Stimulated activated CD8-positive, alpha-beta memory T cell treated with anti-CD3 and anti-CD28 coated beads, Interleukin-4, amount 100 ng/mL, for 4 hours (primary cell): ENCODE results near the gene GPR179.

Experiments
- DNase-seq, 2 donors: peaks; one replicate each; pipeline ENCODE4 v3.0.0-alpha.2; 2020; ENCODE audit warnings: low read depth in 2 of 2, low spot score in 1 of 2

The GPR179 gene

GRCh38 chr17:38343608-38344419 is at the start of gene GPR179:
Gene GPR179 (minus strand): TSS chr17:38343956. CDS start chr17:38343789, 167 bp downstream.
- DNase-seq, result no peak

GRCh38 chr17:38379448-38379847 is 35.7 kb upstream of the GPR179 start:
- no peak for DNase-seq

DNA sequence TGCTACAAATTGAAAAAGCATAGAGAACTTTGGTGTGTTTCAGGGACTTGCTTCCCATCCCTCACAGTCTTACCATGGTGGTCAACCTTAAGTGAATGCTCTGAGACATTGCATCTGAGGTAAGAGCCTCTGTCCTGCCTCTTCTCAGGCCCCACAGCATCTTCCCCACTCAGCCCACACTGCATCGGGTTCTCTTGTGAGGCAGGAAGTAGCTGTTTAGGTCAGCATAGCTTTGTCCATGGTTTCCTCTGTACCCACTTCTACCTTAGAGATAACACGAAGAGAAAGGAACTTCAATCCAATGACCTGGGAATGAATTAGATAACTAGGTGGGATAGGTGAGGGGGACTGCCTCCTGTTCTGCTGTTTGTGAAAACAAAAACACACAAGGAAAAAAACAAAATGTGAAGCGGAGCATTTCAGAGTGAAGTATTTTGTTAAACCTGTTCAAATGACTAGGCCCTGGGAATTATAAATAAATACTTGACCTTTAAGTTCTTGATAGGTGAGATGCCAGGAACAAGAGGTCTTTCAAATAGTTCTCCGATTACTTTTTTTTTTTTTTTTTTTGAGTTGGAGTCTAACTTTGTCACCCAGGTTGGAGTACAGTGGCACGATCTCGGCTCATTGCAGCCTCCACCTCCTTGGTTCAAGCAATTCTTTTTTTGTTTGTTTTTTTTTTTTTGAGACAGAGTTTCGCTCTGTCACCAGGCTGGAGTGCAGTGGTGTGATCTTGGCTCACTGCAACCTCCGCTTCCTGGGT is 25.5 kb upstream of the GPR179 start:
- DNase-seq, result no peak

- DNase-seq, result no peak
These were observed 21.0 kb upstream of the GPR179 start for GRCh38 chr17:38364741-38365140.

DNA sequence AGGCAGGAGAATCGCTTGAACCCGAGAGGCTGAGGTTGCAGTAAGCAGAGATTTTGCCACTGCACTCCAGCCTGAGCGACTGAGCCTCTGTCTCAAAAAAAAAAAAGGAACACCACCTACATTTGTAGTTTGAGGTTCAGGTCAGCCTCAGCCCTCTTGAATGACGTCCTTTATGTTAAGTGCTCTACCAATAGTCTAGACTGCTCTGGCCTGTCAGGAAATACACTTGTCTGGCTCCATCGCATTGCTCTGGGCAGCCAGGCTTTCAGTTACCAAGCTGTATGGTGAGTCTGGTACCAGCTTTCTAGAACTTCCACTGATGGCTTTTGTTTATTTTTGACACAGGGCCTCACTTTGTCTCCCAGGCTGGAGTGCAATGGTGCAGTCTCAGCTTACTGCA is 19.3 kb upstream of the GPR179 start:
- DNase-seq, result no peak

GRCh38 chr17:38361694-38362465 is 18.1 kb upstream of the GPR179 start:
- DNase-seq, result no peak

- no peak for DNase-seq
These were observed 15.1 kb upstream of the GPR179 start for GRCh38 chr17:38358586-38359513.

DNA sequence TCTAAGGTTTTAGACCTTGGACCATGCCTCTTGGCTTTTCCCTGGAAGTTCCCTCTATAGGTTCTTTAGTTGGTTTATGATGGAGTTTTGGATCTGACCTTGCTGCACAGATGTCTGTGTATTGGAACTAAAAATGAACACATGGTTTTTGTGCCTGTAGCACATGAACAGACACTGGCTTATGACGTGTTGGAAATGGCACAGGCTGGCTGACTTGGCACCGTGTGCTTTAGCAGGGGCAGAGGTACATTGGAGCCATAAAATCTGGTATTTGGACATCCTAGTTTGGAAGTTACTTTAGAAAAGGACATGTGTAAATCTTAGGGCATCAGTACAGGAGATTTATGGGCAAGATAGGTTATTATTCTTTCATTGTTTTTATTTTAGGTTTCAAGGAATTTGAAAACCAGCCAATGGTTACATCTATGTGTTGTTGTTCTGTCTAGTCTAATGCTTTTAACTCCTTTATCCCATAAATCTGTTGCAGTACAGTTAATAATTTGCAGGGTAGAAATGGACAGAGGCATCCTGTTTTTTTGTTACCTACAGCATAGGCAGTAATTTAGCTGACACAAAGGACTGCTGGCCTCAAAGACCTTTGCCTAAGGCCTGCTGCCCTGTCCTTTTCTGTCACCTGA is 13.8 kb upstream of the GPR179 start:
- DNase-seq, result no peak

DNA sequence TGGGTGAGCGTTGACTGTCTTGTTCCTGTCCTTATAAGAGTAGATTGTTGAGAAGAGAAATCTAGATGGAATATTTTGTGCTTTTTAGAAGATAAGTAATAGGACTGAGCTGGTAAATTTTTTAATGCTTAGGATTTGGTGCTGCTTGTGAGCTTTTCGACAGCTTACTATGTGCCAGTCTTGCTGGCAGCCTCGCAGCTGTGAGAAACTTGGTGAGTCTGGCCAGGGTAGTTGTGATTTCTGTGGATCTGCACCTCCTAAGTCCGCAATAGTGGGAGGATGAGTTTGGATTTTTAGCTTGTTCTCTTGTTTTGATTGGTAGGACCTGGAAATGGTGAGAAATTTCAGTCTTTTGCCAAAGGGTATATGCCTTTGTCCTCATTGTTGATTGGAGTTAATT is 11.5 kb upstream of the GPR179 start:
- DNase-seq, result no peak

- no peak for DNase-seq
These were observed 10.7 kb upstream of the GPR179 start for GRCh38 chr17:38354466-38354865.

DNA sequence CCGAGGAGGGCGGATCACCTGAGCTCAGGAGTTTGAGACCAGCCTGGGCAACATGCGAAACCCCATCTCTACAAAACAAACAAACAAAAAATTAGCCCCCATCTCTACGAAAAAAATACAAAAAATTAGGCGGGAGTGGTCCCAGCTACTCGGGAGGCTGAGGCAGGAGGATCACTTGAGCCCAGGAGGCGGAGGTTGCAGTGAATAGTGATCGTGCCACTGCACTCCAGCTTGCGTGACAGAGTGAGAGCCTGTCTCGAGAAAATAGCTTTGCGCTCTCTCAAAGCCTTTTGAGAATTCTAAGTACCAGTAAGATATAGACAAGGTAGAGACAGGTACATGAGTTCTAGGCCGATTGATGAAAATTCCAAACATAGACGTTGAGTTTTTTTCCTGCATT is 9.9 kb upstream of the GPR179 start:
- no peak for DNase-seq

- no peak for DNase-seq
These were observed 9.4 kb upstream of the GPR179 start for GRCh38 chr17:38353086-38353604.

GRCh38 chr17:38352245-38353085 is 8.7 kb upstream of the GPR179 start:
- DNase-seq, result no peak

DNA sequence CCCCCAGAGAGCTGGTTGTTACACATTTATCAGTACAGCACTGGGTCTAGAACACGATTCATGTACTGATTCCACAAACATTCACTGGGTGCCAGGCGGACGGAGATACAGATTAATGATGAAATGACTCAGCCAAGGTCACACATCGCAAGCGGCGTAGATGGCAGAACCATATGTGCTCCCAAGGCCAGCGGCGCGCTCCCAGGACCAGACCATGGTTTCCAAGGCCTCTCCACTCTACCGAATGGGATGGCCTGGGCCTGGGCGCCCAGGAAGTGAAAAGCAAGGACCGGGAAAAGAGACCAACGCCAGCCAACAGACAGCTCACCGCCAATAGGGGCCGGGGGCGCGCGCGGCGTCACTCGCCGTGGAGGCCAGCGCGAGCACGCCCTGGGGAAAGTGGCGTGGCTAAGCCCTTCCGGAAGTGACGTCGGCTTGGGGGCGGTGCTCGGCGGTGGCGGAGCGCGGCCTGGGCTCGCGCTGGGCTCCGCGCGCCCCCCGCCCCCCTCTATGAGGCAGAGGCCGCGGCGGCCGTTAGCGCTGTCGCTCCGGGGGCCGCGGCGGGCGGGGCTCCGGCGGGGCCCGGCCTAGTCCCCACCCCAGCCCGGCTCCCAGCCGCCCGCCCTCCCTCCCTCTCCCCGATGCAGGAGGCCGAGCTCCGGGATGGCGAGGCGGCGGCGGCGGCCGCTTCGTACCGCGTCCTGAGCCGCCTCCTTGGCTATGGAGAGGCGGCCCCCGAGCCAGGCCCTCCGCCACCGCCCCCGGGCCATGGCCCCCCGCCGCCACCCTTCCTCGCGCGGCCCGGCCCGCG is 7.9 kb upstream of the GPR179 start, which contains the start of gene SOCS7:
Gene SOCS7 (plus strand): TSS at position 433 of the 811 bp plus-strand sequence. CDS start 209 bp downstream, at position 642.
- DNase-seq, result peak; percentile 83 to 85

DNA sequence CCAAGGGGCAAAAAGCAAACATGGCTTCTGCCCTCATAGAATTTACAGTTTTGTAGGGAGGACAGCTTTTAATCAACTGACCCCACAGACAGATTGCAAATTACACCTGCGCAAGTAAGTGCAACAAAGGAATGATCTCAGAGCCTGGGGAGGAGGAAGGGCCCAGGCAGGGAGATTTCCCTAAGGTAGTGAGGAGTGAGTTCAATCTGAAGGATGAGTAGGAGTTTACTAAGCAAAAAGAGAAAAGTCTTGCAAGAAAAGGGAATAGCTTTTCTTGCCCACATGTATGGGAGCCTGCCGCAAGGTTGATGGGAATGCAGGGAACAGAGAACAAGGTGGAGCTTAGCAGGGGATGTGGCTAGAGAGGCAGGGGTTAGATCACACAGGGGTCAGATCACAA is 6.3 kb upstream of the GPR179 start:
- DNase-seq, result no peak

GRCh38 chr17:38349097-38349730 is 5.5 kb upstream of the GPR179 start:
- DNase-seq, result peak; percentile 59 to 71

DNA sequence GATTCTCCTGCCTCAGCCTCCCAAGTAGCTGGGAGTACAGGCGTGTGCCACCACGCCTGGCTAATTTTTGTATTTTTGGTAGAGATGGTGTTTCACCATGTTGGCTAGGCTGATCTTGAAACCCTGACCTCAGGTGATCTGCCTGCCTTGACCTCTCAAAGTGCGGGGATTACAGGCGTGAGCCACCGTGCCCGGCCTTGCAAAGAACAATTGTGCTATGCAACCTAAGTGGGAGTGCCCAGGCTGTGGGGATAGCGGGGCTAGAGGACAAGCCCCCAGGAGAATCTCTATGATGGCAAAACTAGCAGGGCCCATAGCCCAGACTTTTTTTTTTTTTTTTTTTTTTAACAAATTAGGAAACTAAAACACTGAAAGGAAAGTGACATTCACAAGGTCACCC is 2.0 kb upstream of the GPR179 start:
- DNase-seq, result no peak

GRCh38 chr17:38344420-38344745 is 627 bp upstream of the GPR179 start:
- DNase-seq, result no peak
